H1 (cell line): ENCODE data around the gene CERS5. TPM values are rescaled to one million over a fixed set of nuclear protein-coding genes. Genes with fewer than 3 reads are reported as not detected.

Experiments used
- CHD7 ChIP-seq: fragments of 300-600 bp; sonication (generic); IDR thresholded peaks from 2 replicates; pipeline ENCODE4 v1.7.1; 2012; ENCODE audit warnings: low read length, moderate library complexity, mild to moderate bottlenecking, inconsistent platforms; ENCODE audit not compliant: insufficient replicate concordance
- CREB1 ChIP-seq: IDR thresholded peaks from 2 replicates; pipeline ENCODE4 v1.6.1; 2012; ENCODE audit warnings: inconsistent platforms
- CTCF ChIP-seq, 3 experiments: IDR thresholded peaks; 1 replicate in 2 of 3; 2 replicates in 1 of 3; pipeline versions ENCODE4 v1.5.1 to v1.6.1; 2011; ENCODE audit warnings: low read length in 3 of 3, mild to moderate bottlenecking in 3 of 3, inconsistent platforms in 2 of 3, low read depth in 1 of 3, moderate library complexity in 1 of 3; ENCODE audit not compliant: insufficient read depth in 1 of 3; ENCODE audit errors: control extremely low read depth in 1 of 3
- JUND ChIP-seq: IDR thresholded peaks from 2 replicates; pipeline ENCODE4 v1.6.1; 2011; ENCODE audit warnings: mild to moderate bottlenecking, improper control_type of control experiment, low read length
- POU5F1 ChIP-seq: IDR thresholded peaks from 2 replicates; pipeline ENCODE4 v1.6.1; 2011; ENCODE audit warnings: low read depth, mild to moderate bottlenecking, low read length, moderate library complexity
- RAD21 ChIP-seq, 2 experiments: IDR thresholded peaks in 1 of 2; conservative IDR thresholded peaks in 1 of 2; 2 replicates each; pipeline ENCODE4 v1.6.1; 2011; ENCODE audit warnings: low read depth in 2 of 2, low read length in 2 of 2, improper control_type of control experiment in 1 of 2, inconsistent platforms in 1 of 2, mild to moderate bottlenecking in 1 of 2, moderate library complexity in 1 of 2
- RNF2 ChIP-seq: fragments of 200-900, 300-1000 bp; sonication (generic); IDR thresholded peaks from 2 replicates; pipeline ENCODE4 v1.7.1; 2016; ENCODE audit warnings: borderline replicate concordance, low read depth, mild to moderate bottlenecking, antibody characterized with exemption, low read length; ENCODE audit not compliant: poor library complexity, severe bottlenecking; ENCODE audit errors: missing control alignments
- polyA plus RNA-seq, 7 experiments: library from polyadenylated mRNA; depleted of rRNA in 3 of 7; stranded (reverse) in 5 of 7; unstranded in 2 of 7; fragments of >200 nt in 5 of 7; fragments of 200-250 nt in 2 of 7; gene quantifications; 1 replicate in 5 of 7; 2 replicates in 1 of 7; 4 replicates in 1 of 7; pipeline versions ENCODE4 v1.2.1 to v1.2.3, GENCODE V29; 2011 to 2013; ENCODE audit warnings: missing spikeins in 2 of 7, mixed read lengths in 2 of 7
- total RNA-seq: library from RNA; stranded (reverse); fragmentation: NEBNext Ultra II Directional; extraction: Animal tissue kit (Norgen Biotek cat#: 25700); gene quantifications from 2 replicates; pipeline ENCODE4 v1.2.1, GENCODE V29; 2021

The CERS5 gene
- total and polyA plus RNA-seq, 2 of the 8 experiments (the other 6 are each of a cell fraction or from before 2014, with no cell fraction given), result 69.2 to 119 TPM

DNA sequence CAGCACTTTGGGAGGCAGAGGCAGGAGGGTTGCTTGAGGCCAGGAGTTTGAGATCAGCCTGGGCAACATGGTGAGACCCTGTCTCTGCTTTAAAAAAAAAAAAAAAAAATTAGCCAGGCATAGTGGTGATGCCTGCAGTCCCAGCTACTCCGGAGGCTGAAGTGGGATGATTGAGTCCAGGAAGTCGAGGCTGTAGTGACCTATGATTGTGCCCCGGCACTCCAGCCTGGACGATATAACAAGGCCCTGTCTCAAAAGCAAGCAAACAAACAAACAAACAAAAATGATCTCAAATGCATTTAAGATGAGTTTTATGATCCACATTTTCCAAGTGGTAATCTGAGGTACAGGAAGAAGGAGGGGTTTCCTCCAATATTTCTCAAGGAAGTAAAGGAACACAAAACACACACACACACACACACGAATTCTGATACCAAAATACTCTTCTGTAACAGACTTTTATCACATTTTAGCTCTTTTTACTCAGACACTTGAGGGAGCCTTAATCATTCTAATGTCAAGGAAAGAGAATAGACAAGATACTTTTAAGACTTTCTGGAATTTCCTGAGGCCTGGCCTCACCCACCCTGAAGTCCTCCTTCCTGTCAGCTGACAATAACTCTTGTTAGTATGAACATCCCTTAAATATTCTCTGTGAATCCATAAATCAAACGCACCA, 44.4 kb upstream of the CERS5 start (continued):
- TF ChIP-seq CHD7, result no peak
- TF ChIP-seq POU5F1, result no peak
- TF ChIP-seq JUND, result no peak
- no peak for TF ChIP-seq CREB1
- TF ChIP-seq CTCF (IDR thresholded peaks at IDR 0.05; ENCODE audit: control extremely low read depth in 1 of 3, insufficient read depth in 1 of 3, low read depth in 1 of 3, low read length in 3 of 3), result no peak
- TF ChIP-seq RAD21 (IDR thresholded peaks at IDR 0.05 in 1 of 2, conservative IDR thresholded peaks at IDR 0.05 in 1 of 2; ENCODE audit: low read depth in 2 of 2, low read length in 2 of 2), result no peak
- no peak for TF ChIP-seq RNF2
